Panc1 (cell line): ENCODE measurements around the gene SPARC.

ENCODE experiments used
- POLR2AphosphoS5 ChIP-seq: IDR thresholded peaks from 2 replicates; pipeline ENCODE4 v1.6.1; 2012; ENCODE audit warnings: mild to moderate bottlenecking, low read depth, low read length, moderate library complexity
- SIN3A ChIP-seq: IDR thresholded peaks from 2 replicates; pipeline ENCODE4 v1.6.1; 2012; ENCODE audit warnings: low read depth, mild to moderate bottlenecking, low read length, moderate library complexity, borderline replicate concordance; ENCODE audit not compliant: insufficient read depth
- TF ChIP-seq, protein P1 (sequence below): fragments of 450-650 bp; IDR thresholded peaks from 2 replicates; pipeline ENCODE4 v1.5.1; 2017; ENCODE audit warnings: mild to moderate bottlenecking
- TF ChIP-seq, protein P2 (sequence below), 2 experiments: IDR thresholded peaks; 2 replicates each; pipeline ENCODE4 v1.6.1; 2011 to 2012; ENCODE audit warnings: low read depth in 2 of 2, control low read depth in 1 of 2, low read length in 1 of 2, mild to moderate bottlenecking in 1 of 2, moderate library complexity in 1 of 2; ENCODE audit not compliant: insufficient read depth in 1 of 2

DNA sequence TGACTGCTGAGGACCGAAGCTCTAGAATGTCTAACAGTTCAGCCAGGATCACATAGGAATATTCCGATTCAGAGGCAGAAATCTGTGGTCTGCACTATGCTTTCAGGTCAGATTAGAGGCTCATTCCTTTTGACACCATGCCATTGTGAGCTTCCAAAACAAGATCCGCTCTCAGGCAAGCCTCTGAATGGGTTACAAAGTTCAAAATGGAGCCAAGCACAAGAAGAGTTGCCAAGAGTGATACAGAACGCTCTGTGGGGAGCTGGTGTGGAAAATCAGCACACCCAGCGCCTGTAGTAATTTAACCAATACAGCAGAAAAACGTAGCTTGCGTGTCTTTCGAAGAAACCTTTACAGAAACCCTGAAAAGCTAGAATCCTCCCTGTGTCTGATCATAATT, 62.2 kb downstream of the SPARC start:
- TF ChIP-seq, protein P1, sequence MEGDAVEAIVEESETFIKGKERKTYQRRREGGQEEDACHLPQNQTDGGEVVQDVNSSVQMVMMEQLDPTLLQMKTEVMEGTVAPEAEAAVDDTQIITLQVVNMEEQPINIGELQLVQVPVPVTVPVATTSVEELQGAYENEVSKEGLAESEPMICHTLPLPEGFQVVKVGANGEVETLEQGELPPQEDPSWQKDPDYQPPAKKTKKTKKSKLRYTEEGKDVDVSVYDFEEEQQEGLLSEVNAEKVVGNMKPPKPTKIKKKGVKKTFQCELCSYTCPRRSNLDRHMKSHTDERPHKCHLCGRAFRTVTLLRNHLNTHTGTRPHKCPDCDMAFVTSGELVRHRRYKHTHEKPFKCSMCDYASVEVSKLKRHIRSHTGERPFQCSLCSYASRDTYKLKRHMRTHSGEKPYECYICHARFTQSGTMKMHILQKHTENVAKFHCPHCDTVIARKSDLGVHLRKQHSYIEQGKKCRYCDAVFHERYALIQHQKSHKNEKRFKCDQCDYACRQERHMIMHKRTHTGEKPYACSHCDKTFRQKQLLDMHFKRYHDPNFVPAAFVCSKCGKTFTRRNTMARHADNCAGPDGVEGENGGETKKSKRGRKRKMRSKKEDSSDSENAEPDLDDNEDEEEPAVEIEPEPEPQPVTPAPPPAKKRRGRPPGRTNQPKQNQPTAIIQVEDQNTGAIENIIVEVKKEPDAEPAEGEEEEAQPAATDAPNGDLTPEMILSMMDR: no peak
- TF ChIP-seq SIN3A (no peak), POLR2AphosphoS5 (no peak)
- TF ChIP-seq, protein P2, sequence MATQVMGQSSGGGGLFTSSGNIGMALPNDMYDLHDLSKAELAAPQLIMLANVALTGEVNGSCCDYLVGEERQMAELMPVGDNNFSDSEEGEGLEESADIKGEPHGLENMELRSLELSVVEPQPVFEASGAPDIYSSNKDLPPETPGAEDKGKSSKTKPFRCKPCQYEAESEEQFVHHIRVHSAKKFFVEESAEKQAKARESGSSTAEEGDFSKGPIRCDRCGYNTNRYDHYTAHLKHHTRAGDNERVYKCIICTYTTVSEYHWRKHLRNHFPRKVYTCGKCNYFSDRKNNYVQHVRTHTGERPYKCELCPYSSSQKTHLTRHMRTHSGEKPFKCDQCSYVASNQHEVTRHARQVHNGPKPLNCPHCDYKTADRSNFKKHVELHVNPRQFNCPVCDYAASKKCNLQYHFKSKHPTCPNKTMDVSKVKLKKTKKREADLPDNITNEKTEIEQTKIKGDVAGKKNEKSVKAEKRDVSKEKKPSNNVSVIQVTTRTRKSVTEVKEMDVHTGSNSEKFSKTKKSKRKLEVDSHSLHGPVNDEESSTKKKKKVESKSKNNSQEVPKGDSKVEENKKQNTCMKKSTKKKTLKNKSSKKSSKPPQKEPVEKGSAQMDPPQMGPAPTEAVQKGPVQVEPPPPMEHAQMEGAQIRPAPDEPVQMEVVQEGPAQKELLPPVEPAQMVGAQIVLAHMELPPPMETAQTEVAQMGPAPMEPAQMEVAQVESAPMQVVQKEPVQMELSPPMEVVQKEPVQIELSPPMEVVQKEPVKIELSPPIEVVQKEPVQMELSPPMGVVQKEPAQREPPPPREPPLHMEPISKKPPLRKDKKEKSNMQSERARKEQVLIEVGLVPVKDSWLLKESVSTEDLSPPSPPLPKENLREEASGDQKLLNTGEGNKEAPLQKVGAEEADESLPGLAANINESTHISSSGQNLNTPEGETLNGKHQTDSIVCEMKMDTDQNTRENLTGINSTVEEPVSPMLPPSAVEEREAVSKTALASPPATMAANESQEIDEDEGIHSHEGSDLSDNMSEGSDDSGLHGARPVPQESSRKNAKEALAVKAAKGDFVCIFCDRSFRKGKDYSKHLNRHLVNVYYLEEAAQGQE (IDR thresholded peaks at IDR 0.05; ENCODE audit: insufficient read depth in 1 of 2, low read depth in 2 of 2, low read length in 1 of 2): no peak
